GM12801 (cell line): Measurements from ENCODE around the gene GPR171.

Experiments
- TF ChIP-seq, protein P1 (sequence below): IDR thresholded peaks from one replicate; pipeline ENCODE4 v1.5.1; 2011; ENCODE audit warnings: control low read depth; ENCODE audit not compliant: insufficient read length; ENCODE audit errors: extremely low read depth

GPR171 gene, protein sequence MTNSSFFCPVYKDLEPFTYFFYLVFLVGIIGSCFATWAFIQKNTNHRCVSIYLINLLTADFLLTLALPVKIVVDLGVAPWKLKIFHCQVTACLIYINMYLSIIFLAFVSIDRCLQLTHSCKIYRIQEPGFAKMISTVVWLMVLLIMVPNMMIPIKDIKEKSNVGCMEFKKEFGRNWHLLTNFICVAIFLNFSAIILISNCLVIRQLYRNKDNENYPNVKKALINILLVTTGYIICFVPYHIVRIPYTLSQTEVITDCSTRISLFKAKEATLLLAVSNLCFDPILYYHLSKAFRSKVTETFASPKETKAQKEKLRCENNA

DNA sequence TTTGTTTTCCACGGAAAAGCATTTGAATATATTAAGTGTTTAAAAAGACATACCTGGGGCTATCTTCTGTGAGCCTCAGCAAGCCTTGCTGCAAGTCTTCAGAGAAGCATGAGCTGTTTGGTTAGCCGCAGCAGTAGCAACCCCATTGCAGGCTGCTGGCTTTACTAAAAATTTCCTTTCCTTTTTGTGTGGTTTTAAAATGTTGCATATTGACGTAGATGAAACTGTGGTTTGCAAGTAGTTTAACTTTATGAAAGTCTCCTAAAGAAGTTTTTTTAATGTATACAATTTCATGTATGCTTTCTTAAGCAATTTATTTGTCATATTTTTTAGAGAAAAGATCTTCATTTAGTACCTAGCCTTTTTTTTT, at the start of gene GPR171:
Gene GPR171, minus strand, starts transcription at position 166 of the 370 bp plus-strand sequence. CDS start 3,830 bp downstream, outside the sequence.
- TF ChIP-seq, protein P1, sequence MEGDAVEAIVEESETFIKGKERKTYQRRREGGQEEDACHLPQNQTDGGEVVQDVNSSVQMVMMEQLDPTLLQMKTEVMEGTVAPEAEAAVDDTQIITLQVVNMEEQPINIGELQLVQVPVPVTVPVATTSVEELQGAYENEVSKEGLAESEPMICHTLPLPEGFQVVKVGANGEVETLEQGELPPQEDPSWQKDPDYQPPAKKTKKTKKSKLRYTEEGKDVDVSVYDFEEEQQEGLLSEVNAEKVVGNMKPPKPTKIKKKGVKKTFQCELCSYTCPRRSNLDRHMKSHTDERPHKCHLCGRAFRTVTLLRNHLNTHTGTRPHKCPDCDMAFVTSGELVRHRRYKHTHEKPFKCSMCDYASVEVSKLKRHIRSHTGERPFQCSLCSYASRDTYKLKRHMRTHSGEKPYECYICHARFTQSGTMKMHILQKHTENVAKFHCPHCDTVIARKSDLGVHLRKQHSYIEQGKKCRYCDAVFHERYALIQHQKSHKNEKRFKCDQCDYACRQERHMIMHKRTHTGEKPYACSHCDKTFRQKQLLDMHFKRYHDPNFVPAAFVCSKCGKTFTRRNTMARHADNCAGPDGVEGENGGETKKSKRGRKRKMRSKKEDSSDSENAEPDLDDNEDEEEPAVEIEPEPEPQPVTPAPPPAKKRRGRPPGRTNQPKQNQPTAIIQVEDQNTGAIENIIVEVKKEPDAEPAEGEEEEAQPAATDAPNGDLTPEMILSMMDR = no peak

DNA sequence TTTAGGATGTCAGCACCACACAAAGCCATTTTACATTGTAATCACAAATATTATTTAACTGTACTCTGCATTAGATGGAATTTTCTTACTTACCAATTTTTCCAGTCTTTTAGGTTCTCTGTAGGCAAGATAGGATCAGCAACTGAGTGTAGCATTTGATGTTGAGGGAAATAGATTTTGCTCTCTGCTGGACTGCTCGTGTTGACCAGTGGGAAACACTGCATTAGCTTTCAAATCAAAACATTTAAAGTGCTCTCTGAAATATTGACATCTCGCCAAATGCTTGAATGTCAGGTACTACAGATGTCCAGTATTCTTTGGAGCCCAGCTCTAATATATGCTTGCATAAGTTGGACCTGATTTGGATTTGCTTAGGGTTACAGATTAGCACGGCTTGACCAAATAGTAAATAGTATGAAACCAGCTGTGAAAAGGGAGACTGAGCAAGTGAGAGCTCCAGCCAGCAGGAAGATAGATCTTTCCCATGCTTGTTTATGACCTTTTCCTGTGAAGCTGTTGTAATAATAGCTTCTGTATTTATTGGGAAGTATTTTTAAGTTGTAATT, 45.8 kb upstream of the GPR171 start:
- TF ChIP-seq, protein P1 = no peak

DNA sequence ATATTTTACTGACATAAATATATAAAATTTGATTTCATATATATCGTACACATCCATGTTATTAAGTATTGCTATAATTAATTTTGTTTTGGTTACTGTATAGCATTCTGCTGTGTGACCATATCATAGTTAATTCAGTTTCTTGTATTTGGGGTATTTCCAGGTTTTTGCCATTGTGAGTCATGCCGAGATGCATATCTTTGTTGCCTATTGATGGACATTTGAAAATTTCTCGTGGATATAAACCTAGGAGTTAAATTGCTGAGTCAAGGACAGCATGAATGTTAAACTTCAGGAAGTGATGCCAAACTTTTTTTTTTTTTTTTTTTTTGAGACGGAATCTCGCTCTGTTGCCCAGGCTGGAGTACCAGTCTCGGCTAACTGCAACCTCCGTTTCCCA, 33.7 kb upstream of the GPR171 start:
- TF ChIP-seq, protein P1 = no peak

DNA sequence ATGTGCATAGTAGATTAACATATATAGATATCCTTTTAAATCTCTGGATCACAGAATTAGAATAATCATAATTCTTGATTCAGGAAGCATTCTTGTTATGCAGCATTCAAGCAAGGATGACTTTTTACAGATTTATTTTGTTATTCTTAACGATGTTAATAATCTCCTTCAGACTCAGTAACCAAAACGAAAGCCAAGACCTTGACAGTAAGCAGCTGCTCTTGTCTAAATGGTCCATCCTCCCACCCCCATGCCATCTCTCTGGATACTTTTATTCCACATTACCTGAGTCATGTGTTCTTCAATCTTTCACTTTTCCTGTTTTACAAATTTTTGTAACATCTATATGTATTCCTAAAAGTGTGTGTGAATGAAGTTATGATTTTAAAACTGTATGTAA, 33.3 kb upstream of the GPR171 start:
- TF ChIP-seq, protein P1 = no peak

DNA sequence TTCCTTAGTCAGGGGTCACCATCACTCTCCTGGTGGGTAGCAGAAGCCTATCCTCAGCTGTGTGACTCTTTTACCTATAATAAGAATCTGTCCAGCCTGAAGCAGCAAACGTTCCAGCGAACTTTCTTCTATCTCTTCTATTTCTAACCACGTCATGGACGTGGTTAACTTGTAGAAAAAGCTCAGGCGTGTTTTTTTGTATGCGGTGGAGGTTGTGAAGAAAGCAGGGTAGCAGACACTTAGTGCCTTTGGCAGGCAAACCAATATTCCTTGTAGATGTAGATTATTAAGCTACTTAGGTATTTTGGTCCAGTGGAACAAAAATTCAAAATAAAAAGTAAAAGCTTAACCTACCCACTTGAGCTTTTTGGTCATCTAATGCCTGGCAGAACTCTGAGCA, 31.8 kb upstream of the GPR171 start:
- TF ChIP-seq, protein P1 = no peak

DNA sequence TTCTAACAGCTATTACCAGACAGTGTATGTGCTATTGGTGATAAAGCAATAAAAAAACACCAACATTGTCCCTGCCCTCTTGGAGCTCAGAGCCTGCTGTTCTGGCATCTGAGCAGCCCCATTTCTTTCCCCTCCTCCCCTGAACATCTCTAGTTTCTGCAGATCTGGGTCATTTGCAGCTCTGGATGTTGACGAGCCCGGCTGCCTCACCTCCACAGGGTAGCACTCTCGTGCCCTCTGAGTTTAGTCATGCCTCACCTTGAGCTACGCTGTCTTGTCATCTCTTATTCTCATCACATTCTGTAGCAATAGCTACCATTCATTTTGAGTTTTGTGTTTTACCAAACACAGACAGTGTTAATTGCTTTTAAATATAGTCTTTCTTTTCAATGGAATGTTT, 30.0 kb upstream of the GPR171 start:
- TF ChIP-seq, protein P1 = no peak

DNA sequence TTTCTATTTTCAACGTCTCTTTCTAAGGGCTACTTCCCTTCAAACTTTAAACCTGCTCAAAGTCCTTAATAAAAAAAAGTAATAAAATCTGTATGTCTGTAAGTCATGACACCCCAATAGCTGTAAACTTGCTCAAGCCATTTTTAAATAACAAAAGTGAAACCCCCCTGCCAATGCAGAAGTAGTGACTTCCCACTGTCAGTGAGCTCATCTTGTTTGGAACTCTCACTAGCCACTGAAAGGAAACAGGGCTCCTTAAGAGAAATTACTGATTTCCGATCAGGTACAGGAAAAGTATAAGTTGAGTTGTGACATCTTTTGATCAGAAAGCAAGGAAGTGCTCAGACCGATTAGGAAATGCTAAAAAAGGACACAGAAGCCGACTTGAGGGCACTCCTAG, 27.6 kb upstream of the GPR171 start:
- TF ChIP-seq, protein P1 = no peak
